H7 (cell line): ENCODE data around the gene AKAP6. TPM values are rescaled to one million over a fixed set of nuclear protein-coding genes. Genes with fewer than 3 reads are reported as not detected.
A peak's percentile ranks its signal among the peaks of the same experiment; 100 is the strongest.

Source experiments
- DNase-seq: peaks from one replicate; pipeline ENCODE4 v3.0.0; 2012
- H3K27me3 ChIP-seq: 2 replicates; pipeline ENCODE4 v1.6.0; 2011; ENCODE audit warnings: mild to moderate bottlenecking, low read length; ENCODE audit not compliant: control insufficient read depth, insufficient read depth
- H3K36me3 ChIP-seq: replicated peaks from 2 replicates; pipeline ENCODE4 v1.5.1; 2011; ENCODE audit warnings: low read length; ENCODE audit not compliant: control insufficient read depth, insufficient read depth
- H3K4me3 ChIP-seq: 2 replicates; pipeline ENCODE4 v1.5.1; 2011; ENCODE audit warnings: low read depth, mild to moderate bottlenecking, control low read depth, low read length, moderate library complexity; ENCODE audit not compliant: insufficient read depth
- total RNA-seq: library from RNA; depleted of rRNA; stranded (reverse); fragments of >200 nt; shearing (Covaris generic); gene quantifications from 2 replicates; pipeline ENCODE4 v1.2.3, GENCODE V29; 2014; rRNA removed

AKAP6 gene, protein sequence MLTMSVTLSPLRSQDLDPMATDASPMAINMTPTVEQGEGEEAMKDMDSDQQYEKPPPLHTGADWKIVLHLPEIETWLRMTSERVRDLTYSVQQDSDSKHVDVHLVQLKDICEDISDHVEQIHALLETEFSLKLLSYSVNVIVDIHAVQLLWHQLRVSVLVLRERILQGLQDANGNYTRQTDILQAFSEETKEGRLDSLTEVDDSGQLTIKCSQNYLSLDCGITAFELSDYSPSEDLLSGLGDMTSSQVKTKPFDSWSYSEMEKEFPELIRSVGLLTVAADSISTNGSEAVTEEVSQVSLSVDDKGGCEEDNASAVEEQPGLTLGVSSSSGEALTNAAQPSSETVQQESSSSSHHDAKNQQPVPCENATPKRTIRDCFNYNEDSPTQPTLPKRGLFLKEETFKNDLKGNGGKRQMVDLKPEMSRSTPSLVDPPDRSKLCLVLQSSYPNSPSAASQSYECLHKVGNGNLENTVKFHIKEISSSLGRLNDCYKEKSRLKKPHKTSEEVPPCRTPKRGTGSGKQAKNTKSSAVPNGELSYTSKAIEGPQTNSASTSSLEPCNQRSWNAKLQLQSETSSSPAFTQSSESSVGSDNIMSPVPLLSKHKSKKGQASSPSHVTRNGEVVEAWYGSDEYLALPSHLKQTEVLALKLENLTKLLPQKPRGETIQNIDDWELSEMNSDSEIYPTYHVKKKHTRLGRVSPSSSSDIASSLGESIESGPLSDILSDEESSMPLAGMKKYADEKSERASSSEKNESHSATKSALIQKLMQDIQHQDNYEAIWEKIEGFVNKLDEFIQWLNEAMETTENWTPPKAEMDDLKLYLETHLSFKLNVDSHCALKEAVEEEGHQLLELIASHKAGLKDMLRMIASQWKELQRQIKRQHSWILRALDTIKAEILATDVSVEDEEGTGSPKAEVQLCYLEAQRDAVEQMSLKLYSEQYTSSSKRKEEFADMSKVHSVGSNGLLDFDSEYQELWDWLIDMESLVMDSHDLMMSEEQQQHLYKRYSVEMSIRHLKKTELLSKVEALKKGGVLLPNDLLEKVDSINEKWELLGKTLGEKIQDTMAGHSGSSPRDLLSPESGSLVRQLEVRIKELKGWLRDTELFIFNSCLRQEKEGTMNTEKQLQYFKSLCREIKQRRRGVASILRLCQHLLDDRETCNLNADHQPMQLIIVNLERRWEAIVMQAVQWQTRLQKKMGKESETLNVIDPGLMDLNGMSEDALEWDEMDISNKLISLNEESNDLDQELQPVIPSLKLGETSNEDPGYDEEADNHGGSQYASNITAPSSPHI (N-terminal part only)
- 0.22 and 0.28 TPM in 2 replicates for total RNA-seq

DNA sequence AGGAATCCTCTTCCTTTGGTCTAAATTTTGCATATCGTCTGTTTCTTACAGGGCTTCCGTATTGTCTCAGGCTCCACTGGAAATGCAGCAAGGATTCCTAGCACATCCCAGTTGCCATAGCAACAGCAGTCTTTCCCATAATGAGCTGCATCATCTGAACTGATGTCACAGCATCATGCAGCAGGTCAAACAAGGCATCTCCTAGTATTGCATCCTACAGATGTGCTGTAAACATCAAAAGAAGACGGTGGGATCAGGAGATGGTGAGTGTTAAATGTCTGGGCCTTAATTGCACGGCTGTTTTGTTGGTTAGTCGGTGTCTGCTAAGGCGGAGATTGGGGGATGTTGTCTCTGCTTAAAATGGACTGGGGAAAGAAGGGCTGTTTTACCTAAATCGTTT lies at the start of gene AKAP6:
Gene AKAP6, plus strand, starts transcription at position 153 of the 400 bp plus-strand sequence. CDS start 104,196 bp downstream, outside the sequence.
- Histone ChIP-seq H3K4me3 (no peak within 1 kb of the TSS), H3K36me3 (no peaks in the 10 kb centered on the region), H3K27me3 (no peaks in the 10 kb centered on the region)
- DNase-seq = no peak

DNA sequence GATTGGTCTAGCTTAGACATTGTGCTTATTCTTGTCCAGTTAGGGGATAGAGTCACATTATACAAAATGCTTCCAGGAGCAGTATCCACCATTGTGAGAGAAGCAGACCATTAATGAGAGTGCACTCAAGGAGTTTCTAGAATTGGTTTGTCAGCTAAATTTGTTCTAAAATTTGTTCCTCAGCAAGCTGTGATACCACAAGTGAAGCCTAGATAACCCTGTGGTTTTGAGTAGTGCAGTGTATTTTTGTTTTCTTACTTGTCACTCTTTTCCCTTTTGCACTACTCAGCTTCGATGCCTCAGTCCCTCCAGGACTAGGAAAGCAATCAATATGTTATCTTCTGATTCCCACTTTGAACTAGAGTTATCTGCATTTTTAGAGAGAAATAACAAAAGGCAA lies 42.5 kb upstream of the AKAP6 start:
- Histone ChIP-seq H3K27me3 (no peaks in the 10 kb centered on the region), H3K4me3 (no peak overlapping the region), H3K36me3 (no peaks in the 10 kb centered on the region)
- no peak for DNase-seq

DNA sequence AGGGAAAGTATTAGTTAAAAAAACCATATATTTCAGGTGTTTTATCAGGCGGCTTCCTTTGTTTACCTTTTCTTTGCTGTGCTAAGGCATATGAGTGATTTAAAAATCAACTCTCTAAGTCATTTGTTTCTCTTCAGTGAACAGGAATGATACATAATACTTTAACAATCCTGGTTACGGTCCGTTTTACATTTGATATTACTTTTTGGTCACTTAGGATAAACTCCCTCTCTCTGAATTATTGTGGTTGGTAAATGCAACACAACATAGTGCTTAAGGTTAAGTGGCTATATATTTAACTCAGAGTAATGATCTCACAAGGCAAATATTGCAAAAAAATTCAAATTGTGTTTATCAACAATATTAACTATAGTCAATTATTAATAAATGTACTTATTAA lies 32.7 kb upstream of the AKAP6 start:
- no peak for DNase-seq
- Histone ChIP-seq H3K4me3 (no peak overlapping the region), H3K27me3 (no peaks in the 10 kb centered on the region), H3K36me3 (no peaks in the 10 kb centered on the region)

DNA sequence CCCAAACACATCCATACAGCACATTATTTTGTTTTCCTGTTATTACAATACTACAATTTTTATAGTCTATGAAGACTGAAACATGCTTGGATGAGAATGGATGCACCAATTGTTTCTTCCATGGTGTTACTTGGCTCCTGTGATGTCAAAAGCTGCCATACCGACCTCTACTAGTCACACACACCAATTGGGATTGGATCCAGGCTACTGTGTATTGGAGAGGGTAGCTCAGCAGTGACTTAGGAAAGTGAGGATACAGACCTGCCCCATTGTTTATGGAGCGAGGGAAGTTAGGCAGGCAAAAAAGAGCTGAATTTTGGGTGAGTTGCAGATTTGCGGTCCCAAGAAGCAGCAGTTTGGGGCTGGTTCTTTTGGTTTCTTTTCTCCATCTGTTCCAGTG lies 30.8 kb upstream of the AKAP6 start:
- Histone ChIP-seq H3K27me3 (no peaks in the 10 kb centered on the region), H3K4me3 (no peak overlapping the region), H3K36me3 (no peaks in the 10 kb centered on the region)
- DNase-seq = peak; percentile 13

DNA sequence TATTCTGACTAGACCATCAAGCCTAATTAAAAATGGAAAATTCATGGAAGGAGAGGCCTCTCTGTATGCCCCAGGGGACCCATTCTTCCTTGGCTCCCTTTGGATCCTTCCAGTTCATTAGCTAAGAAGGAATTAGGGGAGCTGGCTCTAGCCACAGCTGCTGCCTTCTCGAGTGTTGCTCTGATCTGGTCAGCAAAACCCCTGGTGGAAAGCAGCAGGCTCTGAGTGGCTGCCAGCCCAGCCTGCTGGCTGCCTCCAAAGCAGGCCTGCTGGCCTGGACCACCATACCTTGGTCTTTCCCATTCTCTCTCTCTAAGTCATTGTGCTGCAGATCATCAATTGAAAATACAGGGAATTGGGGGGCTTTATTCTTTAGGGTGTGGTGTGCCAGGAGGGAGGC lies 29.0 kb upstream of the AKAP6 start:
- peak; percentile 19 for DNase-seq
- H3K27me3 ChIP-seq = no peaks in the 10 kb centered on the region
- no peaks in the 10 kb centered on the region for H3K36me3 ChIP-seq
- H3K4me3 ChIP-seq = no peak overlapping the region

DNA sequence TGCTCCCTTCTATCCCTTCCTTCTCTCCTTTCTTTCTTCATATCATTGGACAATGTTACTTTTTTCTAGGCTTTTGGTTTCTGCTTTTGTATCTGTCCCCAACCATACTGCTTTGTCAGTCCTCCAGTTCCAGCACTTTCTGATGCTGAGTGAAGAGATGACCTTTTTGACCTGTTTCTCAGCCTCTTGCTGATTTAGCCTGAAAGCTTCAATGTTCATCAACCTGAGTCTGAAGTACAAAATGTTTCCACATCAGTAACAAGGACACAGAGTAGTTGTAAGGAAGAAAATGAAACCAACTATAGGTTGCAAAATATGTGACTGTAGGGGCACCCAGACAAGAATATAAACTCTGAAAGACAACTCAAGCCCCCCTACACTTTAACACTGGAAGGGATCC lies 25.2 kb upstream of the AKAP6 start:
- Histone ChIP-seq H3K36me3 (no peaks in the 10 kb centered on the region), H3K27me3 (no peaks in the 10 kb centered on the region), H3K4me3 (no peak overlapping the region)
- no peak for DNase-seq

DNA sequence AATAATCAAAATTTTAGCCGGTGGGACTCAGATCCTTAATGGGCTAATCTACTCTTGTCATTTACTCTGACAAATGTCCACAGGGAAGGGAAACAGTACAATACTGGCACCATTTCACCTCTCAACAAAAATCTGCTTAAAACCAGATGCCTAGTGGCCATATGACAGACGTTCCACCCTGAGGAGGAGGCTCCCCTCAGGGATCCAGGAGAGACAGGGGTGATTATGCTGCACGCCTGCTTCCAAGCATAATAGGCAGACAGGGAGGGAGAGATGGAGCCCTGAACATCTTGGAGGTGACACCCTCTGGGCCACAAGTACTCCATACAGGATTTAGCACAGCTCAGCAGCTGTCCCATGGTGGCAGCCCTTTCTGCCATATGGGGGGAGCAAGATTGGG lies 24.8 kb upstream of the AKAP6 start:
- H3K27me3 ChIP-seq = no peaks in the 10 kb centered on the region
- H3K4me3 ChIP-seq = no peak overlapping the region
- no peak for DNase-seq
- H3K36me3 ChIP-seq = no peaks in the 10 kb centered on the region

DNA sequence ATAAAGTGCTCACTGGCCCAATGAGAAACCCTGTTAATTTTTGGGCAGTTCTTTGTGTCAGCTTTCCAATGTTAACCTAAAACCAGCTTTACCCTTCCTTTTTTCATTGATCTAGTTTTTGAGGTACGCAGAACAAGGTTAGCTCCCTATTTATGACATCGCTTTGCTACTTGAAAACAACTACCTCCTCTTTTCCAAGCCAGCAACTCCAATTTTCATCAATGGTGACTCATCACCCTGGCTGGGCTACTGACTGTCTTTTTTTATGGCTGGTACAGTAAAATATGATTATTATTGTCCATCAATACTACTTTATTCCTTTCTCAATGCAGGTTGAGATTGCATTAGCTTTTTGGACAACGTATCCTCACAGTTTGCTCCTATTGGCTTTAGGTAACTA lies 22.5 kb upstream of the AKAP6 start:
- no peaks in the 10 kb centered on the region for H3K36me3 ChIP-seq
- H3K4me3 ChIP-seq = no peak overlapping the region
- H3K27me3 ChIP-seq = no peaks in the 10 kb centered on the region
- DNase-seq = no peak

DNA sequence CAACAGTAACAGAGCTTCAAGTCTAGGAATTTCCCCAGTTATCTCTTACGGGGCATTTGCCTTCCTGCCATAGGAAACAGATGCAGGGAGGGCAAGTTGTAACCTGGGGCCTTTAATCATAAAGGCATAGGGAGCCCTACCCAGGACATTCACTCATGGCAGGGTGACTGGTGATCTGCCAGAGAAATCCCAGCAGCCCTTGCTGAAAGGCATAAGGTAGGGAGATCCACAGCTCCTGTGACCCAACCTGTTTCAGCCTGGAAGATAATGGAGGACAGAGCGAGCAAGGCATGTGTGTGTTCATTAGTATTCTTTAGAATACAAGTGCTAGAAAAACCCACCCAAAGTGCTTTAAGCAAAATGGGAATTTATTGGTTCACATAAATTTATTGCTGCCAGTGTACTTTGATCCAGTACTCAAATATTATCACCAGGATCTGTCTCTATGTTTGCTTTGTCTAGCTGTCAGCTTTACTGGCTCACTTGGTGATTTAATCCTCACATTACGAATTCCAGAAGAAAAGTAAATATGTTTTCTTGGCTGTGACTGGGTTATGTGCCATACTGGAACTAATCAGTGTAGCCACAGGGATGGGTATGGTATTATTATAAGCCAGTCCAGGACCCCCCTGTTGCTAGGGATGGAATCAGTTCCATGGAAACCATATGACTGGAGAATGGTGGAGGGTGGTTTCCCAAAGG lies 21.1 kb upstream of the AKAP6 start:
- Histone ChIP-seq H3K27me3 (no peaks in the 10 kb centered on the region), H3K4me3 (no peak overlapping the region), H3K36me3 (no peaks in the 10 kb centered on the region)
- no peak for DNase-seq

DNA sequence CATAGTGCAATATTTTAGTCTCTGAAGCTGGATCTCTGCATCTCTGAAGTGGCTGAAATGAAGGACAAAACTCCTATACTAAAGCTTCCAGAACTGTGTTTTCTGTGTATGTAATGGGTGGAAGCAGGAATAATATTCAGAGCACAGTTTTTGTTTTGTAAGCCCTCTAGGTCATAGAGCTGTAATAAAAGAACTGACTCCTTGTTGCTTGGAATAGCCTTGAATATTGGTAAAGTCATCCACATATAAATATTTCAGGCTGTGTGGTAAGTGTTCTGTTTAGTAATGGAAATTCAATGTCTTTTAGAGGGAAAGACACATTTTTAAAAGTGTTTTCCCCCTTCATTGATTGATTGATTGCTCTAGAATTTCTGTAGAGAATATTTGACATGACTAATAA lies 18.2 kb upstream of the AKAP6 start:
- no peak for DNase-seq
- no peaks in the 10 kb centered on the region for H3K27me3 ChIP-seq
- H3K4me3 ChIP-seq = no peak overlapping the region
- H3K36me3 ChIP-seq = no peaks in the 10 kb centered on the region

DNA sequence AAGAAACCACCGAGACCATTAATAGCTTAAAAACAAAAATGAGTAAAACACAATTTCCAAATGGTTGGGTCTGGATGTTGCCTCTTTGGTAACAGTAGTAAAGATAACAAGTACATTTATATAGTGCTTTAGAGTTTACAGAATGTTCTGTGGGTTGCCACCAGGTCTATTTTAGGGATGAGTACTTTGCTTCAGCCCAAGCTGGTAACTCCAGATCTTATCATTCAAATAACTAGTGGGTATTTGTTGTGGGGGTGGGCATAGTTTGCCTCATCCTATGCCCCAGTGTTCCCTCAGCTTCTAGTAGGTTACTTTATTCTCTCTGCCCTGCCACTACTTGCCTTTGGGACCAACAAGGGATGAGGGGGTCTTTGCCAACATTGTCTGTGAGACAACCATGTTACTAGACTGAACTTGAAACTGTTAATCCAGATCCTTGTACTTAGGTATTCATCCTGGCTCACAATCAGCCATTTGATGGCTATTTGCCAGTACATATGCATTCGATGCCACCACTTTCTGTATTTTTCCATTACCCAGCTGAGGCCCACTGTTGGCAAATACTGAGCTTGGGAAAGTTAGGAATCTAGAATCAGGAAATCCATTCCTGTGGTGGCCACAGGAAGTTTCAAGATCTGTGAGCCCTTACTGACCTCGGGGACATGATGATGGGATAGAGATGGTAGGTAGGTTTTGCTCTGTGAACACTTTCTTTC lies 17.6 kb upstream of the AKAP6 start:
- Histone ChIP-seq H3K27me3 (no peaks in the 10 kb centered on the region), H3K4me3 (no peak overlapping the region), H3K36me3 (no peaks in the 10 kb centered on the region)
- no peak for DNase-seq

DNA sequence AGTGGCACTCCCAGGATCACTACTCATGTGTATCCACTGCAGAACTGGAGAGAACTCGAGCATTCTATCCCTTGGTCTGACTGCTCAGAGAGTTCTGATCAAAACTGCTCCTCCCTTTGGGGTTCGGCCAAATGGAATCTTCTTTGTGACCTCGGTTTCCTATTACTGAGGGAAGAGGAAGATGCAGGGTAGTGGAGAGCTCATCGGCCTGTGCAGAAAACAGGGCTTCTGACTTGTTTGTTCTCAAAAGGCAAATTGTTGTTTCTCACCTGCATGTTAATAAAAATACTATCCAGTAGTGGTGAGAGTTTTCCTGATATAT lies 17.1 kb upstream of the AKAP6 start:
- Histone ChIP-seq H3K27me3 (no peaks in the 10 kb centered on the region), H3K4me3 (no peak overlapping the region), H3K36me3 (no peaks in the 10 kb centered on the region)
- DNase-seq = no peak

DNA sequence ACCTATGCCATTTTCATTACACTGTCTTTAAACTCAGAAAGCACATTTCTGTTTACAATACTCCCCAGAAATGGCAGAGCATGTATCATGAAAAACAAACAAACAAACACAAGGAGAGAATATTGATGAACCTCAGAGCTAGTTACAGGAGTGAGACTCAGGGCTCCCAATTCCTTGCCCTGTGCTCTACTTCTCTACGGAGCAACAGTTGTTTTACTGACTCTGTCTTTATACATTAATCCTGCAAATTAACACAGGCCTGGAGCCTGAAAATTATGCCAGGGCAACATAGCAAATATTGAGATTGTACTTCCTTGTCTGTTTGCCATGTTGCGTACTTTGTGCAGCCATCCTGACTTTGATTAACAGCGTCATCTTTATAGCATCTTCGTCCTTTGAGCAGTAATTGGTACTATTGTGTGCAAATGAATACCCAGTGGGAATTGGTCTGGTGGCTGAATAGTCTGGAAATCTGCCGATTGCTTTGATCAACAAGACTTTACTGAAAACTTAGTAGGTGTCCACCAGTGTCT lies 15.2 kb upstream of the AKAP6 start:
- no peaks in the 10 kb centered on the region for H3K27me3 ChIP-seq
- no peak for DNase-seq
- no peak overlapping the region for H3K4me3 ChIP-seq
- H3K36me3 ChIP-seq = no peaks in the 10 kb centered on the region
